Prostate gland (tissue), 2 donors: ENCODE measurements around the gene PCBP1. TPM values are rescaled to one million over a fixed set of nuclear protein-coding genes. Genes with fewer than 3 reads are reported as not detected.
"Not testable (repeated sequence)": the region's sequence is repeated elsewhere in the genome, so short reads cannot be mapped to it uniquely, and the experiment has no call there.

Experiments
- DNase-seq: peaks from one replicate; pipeline ENCODE4 v3.0.0-alpha.2; 2019; ENCODE audit warnings: low spot score
- H3K27ac ChIP-seq, 2 donors: fragments of 200-600 bp; sonication (generic); 2 replicates each; pipeline ENCODE4 v1.5.1; 2017 to 2019
- H3K27me3 ChIP-seq: fragments of 200-600 bp; sonication (generic); replicated peaks from 2 replicates; pipeline ENCODE4 v1.5.1; 2019; ENCODE audit not compliant: insufficient read depth
- H3K36me3 ChIP-seq, 2 donors: fragments of 200-600 bp; sonication (generic); 1 replicate in 1 of 2; 2 replicates in 1 of 2; pipeline versions ENCODE4 v1.5.1 to v1.8.1; 2017 to 2019
- H3K4me1 ChIP-seq: fragments of 200-600 bp; sonication (generic); replicated peaks from 2 replicates; pipeline ENCODE4 v1.5.1; 2019
- H3K4me3 ChIP-seq, 2 donors: fragments of 200-600 bp; sonication (generic); 2 replicates each; pipeline ENCODE4 v1.5.1; 2017 to 2019
- H3K9me3 ChIP-seq: fragments of 200-600 bp; sonication (generic); 2 replicates; pipeline ENCODE4 v1.5.1; 2017
- CTCF ChIP-seq, 4 experiments: fragments of 200-600 bp in 2 of 4; fragments of 450-650 bp in 2 of 4; sonication (generic) in 2 of 4; IDR thresholded peaks; 1 replicate in 3 of 4; 2 replicates in 1 of 4; pipeline ENCODE4 v1.5.1; 2016 to 2019; ENCODE audit warnings: antibody characterized with exemption in 4 of 4, mild to moderate bottlenecking in 2 of 4, moderate library complexity in 2 of 4
- POLR2A ChIP-seq: fragments of 450-650 bp; IDR thresholded peaks from one replicate; pipeline ENCODE4 v1.6.1; 2016; ENCODE audit warnings: antibody characterized with exemption, mild to moderate bottlenecking
- POLR2AphosphoS5 ChIP-seq: sonication (generic); formaldehyde crosslinking; IDR thresholded peaks from one replicate; pipeline ENCODE4 v1.6.1; 2017; ENCODE audit warnings: antibody characterized with exemption
- WGBS: methylation state at CpG from one replicate; pipeline ENCODE4 v1.1.5; 2018; 5-methylcytosine and 5-hydroxymethylcytosine counted together
- intact Hi-C: fragments of 100-400 bp; cut with DNase I; formaldehyde crosslinking; loops from one replicate; pipeline ENCODE4 v1.14.2; 2022
- total RNA-seq, 2 donors: library from RNA; depleted of rRNA; stranded (reverse); fragments of >200 nt; gene quantifications; one replicate each; pipeline ENCODE4 v1.1.0, GENCODE V29; 2016

The PCBP1 gene
- total RNA-seq, 2 donors from 2014 or later = 166 to 219 TPM

DNA sequence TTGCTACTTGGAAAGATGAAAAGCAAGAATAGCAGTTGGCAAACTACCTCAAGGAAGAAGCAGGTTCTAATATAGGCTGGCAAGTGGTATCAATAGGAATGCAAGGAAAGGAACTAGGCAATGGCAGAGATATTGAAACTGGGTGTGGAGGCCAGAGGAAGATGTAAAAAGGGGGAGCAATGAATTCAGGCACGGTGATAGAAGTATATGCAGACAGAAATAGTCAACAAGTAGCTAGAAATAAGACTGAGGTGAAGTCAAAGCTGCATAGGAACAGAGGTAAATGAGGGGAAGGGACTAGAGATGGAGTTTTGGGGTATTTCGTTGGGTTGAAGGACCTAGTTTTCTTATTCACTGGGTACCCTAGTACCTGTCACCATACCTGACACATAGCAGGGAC lies 4.1 kb downstream of the PCBP1 start:
- Histone ChIP-seq H3K4me1 (no peaks in the 10 kb centered on the region), H3K4me3 (no peak overlapping the region), H3K27ac (no peak overlapping the region), H3K27me3 (no peaks in the 10 kb centered on the region), H3K36me3 (no peaks in the 10 kb centered on the region), H3K9me3 (no peaks in the 10 kb centered on the region)
- 76% methylated on average over 2 of the region's 2 CpGs for WGBS
- intact Hi-C loops = no loop called here
- no peak for DNase-seq
- no peak for TF ChIP-seq POLR2A
- TF ChIP-seq CTCF (IDR thresholded peaks at IDR 0.05) = no peak
- TF ChIP-seq POLR2AphosphoS5 = no peak

DNA sequence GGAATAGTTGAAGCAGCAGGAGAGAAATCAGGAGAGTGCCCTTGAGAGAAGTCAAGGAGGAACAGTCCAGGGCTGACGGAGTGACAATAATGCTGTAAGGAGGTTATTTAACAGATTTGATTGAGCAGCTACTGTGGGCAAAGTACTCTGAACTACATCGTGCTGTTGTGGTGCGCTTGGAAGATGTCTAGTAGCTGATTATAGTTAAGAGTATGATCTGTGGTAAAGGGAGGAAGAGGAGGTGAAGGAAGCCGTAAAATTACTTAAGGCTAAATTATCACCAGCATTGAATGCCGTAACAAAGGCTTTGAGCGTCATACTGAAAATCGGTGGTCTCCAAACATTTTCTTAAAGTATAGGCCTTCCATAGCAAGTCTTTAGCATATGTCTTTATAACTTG lies 4.5 kb downstream of the PCBP1 start:
- intact Hi-C loops = no loop called here
- Histone ChIP-seq H3K9me3 (no peaks in the 10 kb centered on the region), H3K27me3 (no peaks in the 10 kb centered on the region), H3K36me3 (no peaks in the 10 kb centered on the region), H3K4me3 (no peak overlapping the region), H3K4me1 (no peaks in the 10 kb centered on the region), H3K27ac (no peak overlapping the region)
- TF ChIP-seq POLR2AphosphoS5 = no peak
- no peak for DNase-seq
- 91% methylated on average over 7 of the region's 7 CpGs for WGBS

DNA sequence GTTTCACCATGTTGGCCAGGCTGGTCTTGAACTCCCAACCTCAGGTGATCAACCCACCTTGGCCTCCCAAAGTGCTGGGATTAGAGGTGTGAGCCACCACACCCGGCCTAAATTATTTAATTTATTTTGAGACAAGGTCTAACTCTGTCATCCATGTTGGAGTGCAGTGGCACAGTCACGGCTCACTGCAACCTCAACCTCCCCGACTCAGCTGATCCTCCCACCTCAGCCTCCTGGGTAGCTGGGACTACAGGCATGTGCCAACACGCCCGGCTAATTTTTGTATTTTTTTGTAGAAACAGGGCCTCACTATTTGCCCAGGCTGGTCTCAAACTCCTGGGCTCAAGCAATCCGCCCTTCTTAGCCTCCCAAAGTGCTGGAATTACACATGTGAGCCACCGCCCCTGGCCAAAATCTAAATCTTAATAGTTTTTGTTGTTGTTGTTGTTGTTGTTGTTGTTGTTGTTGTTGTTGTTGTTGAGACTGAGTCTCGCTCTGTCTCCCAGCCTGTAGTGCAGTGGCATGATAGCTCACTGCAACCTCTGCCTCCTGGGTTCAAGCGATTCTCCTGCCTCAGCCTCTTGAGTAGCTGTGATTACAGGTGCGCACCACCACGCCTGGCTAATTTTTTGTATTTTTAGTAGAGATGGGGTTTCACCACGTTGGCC lies 5.4 kb downstream of the PCBP1 start:
- intact Hi-C loops, H3K4me3 ChIP-seq, H3K36me3 ChIP-seq, H3K4me1 ChIP-seq, DNase-seq, H3K27ac ChIP-seq, H3K9me3 ChIP-seq, H3K27me3 ChIP-seq: not testable (repeated sequence)
- WGBS = 95% methylated on average over 12 of the region's 12 CpGs

GRCh38 chr2:70094171-70094977 lies 7.1 kb downstream of the PCBP1 start:
- no peaks in the 10 kb centered on the region for H3K4me1 ChIP-seq
- 91% methylated on average over 5 of the region's 5 CpGs for WGBS
- H3K27ac ChIP-seq = peak overlapping the region; percentile 75 to 84
- intact Hi-C loops = no loop called here
- no peak overlapping the region for H3K4me3 ChIP-seq
- TF ChIP-seq POLR2AphosphoS5 = no peak
- DNase-seq = no peak
- H3K27me3 ChIP-seq = no peaks in the 10 kb centered on the region
- H3K36me3 ChIP-seq = no peaks in the 10 kb centered on the region
- H3K9me3 ChIP-seq = no peaks in the 10 kb centered on the region

- Histone ChIP-seq H3K4me3 (no peak overlapping the region), H3K9me3 (no peaks in the 10 kb centered on the region), H3K4me1 (no peaks in the 10 kb centered on the region), H3K27ac (peak overlapping the region; percentile 75 to 84), H3K36me3 (no peaks in the 10 kb centered on the region), H3K27me3 (no peaks in the 10 kb centered on the region)
- peak; percentile 81 for DNase-seq
- no peak for TF ChIP-seq CTCF (IDR thresholded peaks at IDR 0.05)
- peak; percentile 68 for TF ChIP-seq POLR2A
- TF ChIP-seq POLR2AphosphoS5 = peak; percentile 93
- 27% methylated on average over 5 of the region's 5 CpGs for WGBS
- intact Hi-C loops = no loop called here
Observed at GRCh38 chr2:70094978-70095719, 7.9 kb downstream of the PCBP1 start.
